GM12891 (cell line): Measurements from ENCODE around the gene TBL1X.

Experiments
- POLR2A ChIP-seq: IDR thresholded peaks from 2 replicates; pipeline ENCODE4 v1.6.1; 2011; ENCODE audit warnings: low read depth, low read length, control low read depth
- TAF1 ChIP-seq: IDR thresholded peaks from 2 replicates; pipeline ENCODE4 v1.6.1; 2011; ENCODE audit warnings: low read depth, low read length, control low read depth

- TF ChIP-seq POLR2A, result no peak
- no peak for TF ChIP-seq TAF1
Measured at GRCh38 chrX:9466124-9466495, 1.3 kb downstream of the TBL1X start.
